NB4 (cell line): ENCODE results near the gene UNC119.

Source experiments
- DNase-seq: peaks from one replicate; pipeline ENCODE4 v3.0.0; 2010; ENCODE audit warnings: low read depth
- H3K4me3 ChIP-seq: one replicate; pipeline ENCODE4 v1.5.1; 2011; ENCODE audit warnings: mild to moderate bottlenecking, low read depth, low read length, moderate library complexity
- CTCF ChIP-seq: IDR thresholded peaks from one replicate; pipeline ENCODE4 v1.5.1; 2012; ENCODE audit warnings: low read depth, low read length
- MYC ChIP-seq: IDR thresholded peaks from 2 replicates; pipeline ENCODE4 v1.6.1; 2011; ENCODE audit warnings: low read depth, low read length
- POLR2A ChIP-seq: IDR thresholded peaks from 2 replicates; pipeline ENCODE4 v1.6.1; 2011; ENCODE audit warnings: mild to moderate bottlenecking; ENCODE audit not compliant: insufficient read length; ENCODE audit errors: extremely low read depth
- TF ChIP-seq, protein P1 (sequence below): IDR thresholded peaks from 2 replicates; pipeline ENCODE4 v1.6.1; 2011; ENCODE audit warnings: low read depth, low read length

Gene UNC119

GRCh38 chr17:28552176-28552999 lies at the start of gene UNC119:
TSS of gene UNC119 (minus strand) at chr17:28552624. CDS start at chr17:28552557, 67 bp downstream.
- peak; percentile 70 for TF ChIP-seq POLR2A
- TF ChIP-seq MYC, result no peak
- TF ChIP-seq CTCF, result no peak
- TF ChIP-seq, protein P1, sequence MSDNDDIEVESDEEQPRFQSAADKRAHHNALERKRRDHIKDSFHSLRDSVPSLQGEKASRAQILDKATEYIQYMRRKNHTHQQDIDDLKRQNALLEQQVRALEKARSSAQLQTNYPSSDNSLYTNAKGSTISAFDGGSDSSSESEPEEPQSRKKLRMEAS, result 0 out of 2 replicates have a peak, but pooled peaks have one; percentile 15
- peak within 1 kb of the TSS; percentile 44 for H3K4me3 ChIP-seq
- DNase-seq, result peak; percentile 84

GRCh38 chr17:28599311-28600184 lies 47.1 kb upstream of the UNC119 start:
- H3K4me3 ChIP-seq, result peak overlapping the region; percentile 84
- TF ChIP-seq, protein P1, result no peak

DNA sequence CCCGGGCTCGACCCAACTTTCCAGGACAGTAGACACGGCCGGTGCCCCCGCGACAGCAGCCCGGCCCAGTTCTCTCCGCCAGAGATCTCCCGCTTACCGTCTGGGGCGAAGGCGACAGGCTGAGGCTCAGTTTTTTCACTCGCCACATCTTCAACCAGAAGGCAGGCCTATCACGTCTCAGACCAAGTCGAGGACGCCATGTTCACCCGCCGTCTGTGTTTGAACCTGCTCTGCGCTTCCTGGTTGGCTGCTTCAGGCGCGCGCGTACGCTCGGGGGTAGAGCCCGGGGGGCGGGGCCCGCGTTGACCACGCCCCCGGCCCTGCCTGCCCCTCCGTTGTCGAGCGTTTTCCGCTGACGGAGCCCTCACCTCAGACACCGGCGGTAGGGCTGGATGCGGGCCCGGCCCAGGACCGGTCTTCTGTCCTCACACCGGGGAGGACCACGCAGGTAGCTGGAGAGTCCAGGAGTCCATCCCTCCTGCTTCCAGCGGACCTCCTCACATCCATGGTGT lies 46.4 kb upstream of the UNC119 start, which contains the start of gene SPAG5:
Gene SPAG5, minus strand, starts transcription at position 227 of the 512 bp plus-strand sequence. Its CDS starts 79 bp downstream, at position 148.
- peak; percentile 77 for TF ChIP-seq POLR2A
- no peak; the same call in 1 of the 2 replicates for TF ChIP-seq MYC
- peak; percentile 96 for DNase-seq
- peak within 1 kb of the TSS; percentile 84 for H3K4me3 ChIP-seq

More at GRCh38 chr17:28599311-28600184, 47.1 kb upstream of the UNC119 start:
- peak; percentile 90 for DNase-seq

DNA sequence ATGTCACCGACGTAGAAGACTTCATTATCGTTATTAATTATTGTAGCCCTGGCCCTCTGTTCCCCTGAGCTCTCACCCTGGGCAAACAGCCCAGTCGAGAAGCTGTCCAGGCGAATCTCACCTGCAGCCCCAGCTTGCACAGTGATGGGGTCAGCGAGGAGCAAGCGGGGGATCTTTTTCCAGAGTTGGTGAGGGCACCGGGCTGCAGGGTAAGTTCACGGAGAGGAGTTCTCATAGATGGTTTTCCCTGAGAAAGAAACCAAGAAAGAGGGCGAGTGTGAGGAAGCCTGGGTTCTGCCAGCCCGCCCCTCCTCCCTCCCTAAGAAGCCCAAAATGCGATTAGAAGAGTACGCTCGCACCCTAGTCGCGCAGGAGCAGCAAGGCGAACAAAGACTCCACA lies 46.0 kb upstream of the UNC119 start:
- no peak for DNase-seq
- peak overlapping the region; percentile 84 for H3K4me3 ChIP-seq
- TF ChIP-seq, protein P1, result no peak
- TF ChIP-seq MYC (no peak), CTCF (no peak), POLR2A (no peak)

- no peak for TF ChIP-seq CTCF
- TF ChIP-seq POLR2A, result no peak
- TF ChIP-seq, protein P1, result no peak
- no peak for TF ChIP-seq MYC
- peak overlapping the region; percentile 84 for H3K4me3 ChIP-seq
- DNase-seq, result peak; percentile 28
Observed at GRCh38 chr17:28597606-28598383, 45.4 kb upstream of the UNC119 start.

GRCh38 chr17:28592260-28592659 lies 39.8 kb upstream of the UNC119 start:
- no peak overlapping the region for H3K4me3 ChIP-seq
- DNase-seq, result no peak
- no peak for TF ChIP-seq POLR2A

- no peak for DNase-seq
- H3K4me3 ChIP-seq, result no peak overlapping the region
- TF ChIP-seq MYC (no peak), CTCF (no peak), POLR2A (no peak)
- TF ChIP-seq, protein P1, result no peak
Observed at GRCh38 chr17:28585851-28586250, 33.4 kb upstream of the UNC119 start.
